NCI-H748 (cell line): ENCODE results near the gene ZNF382.

Source experiments
- DNase-seq: peaks from one replicate; lab custom pipeline; 2025; ENCODE audit not compliant: unreplicated experiment; lab: John Stamatoyannopoulos, UW

Gene ZNF382

DNA sequence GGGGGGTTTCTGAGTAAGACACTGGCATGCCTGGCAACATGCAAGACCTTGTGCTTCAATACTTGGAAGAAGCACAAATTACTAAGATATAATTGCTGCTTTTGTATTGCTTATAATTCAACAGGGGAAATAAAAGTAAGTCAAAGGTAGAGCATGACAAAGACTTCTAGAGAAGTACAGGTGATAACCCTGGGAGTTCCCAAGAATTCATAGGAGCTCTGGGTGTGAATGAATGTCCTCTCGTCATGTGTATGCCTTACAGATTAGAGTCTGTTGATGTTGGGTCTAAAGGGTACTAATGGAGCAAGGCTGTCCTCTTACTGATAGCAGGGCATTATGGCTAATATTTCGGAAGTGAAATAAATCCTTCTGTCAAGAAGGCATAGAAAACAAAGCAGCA is 69.1 kb downstream of the ZNF382 start:
- DNase-seq, result no peak

DNA sequence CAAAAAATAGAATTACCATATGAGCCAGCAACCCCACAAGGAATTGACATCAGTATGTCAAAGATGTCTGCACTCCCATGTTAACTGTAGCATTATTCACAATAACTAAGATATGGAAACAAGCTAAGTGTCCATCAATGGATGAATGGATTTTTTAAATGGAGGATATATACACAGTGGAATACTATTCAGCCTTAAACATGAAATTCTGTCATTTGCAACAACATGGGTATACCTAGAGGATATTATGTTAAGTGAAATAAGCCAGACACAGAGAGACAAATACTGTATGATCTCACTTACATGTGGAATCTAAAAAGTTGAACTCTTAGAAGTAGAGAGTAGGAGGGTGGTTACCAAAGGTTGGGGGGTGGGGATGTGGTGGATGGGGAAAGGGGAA is 74.3 kb downstream of the ZNF382 start:
- no peak for DNase-seq
